HepG2 (cell line): ENCODE results near the gene CPNE5. TPM values are rescaled to one million over a fixed set of nuclear protein-coding genes. Genes with fewer than 3 reads are reported as not detected.

Experiments used
- ATAC-seq: fragments of 200-7000 bp; cut with Tn5 transposase; 3 replicates; pipeline ENCODE4 v1.9.1; 2020; ENCODE audit warnings: mild to moderate bottlenecking, moderate library complexity
- BruUV-seq: library from RNA; stranded (reverse); fragments of 400-500 nt; replicated peaks from 2 replicates; lab custom pipeline; 2021; lab: Mats Ljungman, UMichigan
- CTCF ChIA-PET: fragments of 300-600 bp; formaldehyde crosslinking; extraction: SDS; loops from one replicate; lab custom pipeline; 2021; ENCODE audit warnings: low total read pairs, inconsistent platforms, low intra/inter-chr PET ratio; lab: Yijun Ruan, JAX
- POLR2A ChIA-PET: fragments of 350-600 bp; sonication (Branson Sonifier 250); formaldehyde crosslinking; loops from one replicate; lab custom pipeline; 2020; ENCODE audit warnings: antibody characterized with exemption, inconsistent platforms; lab: Yijun Ruan, JAX
- DNase-seq: peaks from one replicate; pipeline ENCODE4 v3.0.0-alpha.2; 2015; ENCODE audit warnings: low spot score
- FAIRE-seq: peaks from 3 replicates; lab custom pipeline; 2011; peaks lifted over from hg19 to GRCh38; lab: Jason Lieb, UNC
- H2AFZ ChIP-seq: one replicate; pipeline ENCODE4 v1.6.1; 2011; ENCODE audit warnings: low read length, inconsistent platforms
- H3K27ac ChIP-seq: fragments of 300-600 bp; 3 replicates; pipeline ENCODE4 v1.8.0; 2011; ENCODE audit warnings: mixed run types, mild to moderate bottlenecking, mixed read lengths, low read length, inconsistent platforms; ENCODE audit not compliant: insufficient read depth; ENCODE audit errors: extremely low read length
- H3K27me3 ChIP-seq, 2 experiments: fragments of 200-600 bp in 1 of 2; 2 replicates in 1 of 2; 3 replicates in 1 of 2; pipeline versions ENCODE4 v1.6.0 to v1.8.0; 2011; ENCODE audit warnings: low read length in 2 of 2, mild to moderate bottlenecking in 2 of 2, moderate library complexity in 2 of 2, inconsistent platforms in 1 of 2; ENCODE audit not compliant: insufficient read depth in 2 of 2, control insufficient read depth in 1 of 2
- H3K36me3 ChIP-seq, 2 experiments: fragments of 200-600 bp in 1 of 2; replicated peaks in 1 of 2; 2 replicates in 1 of 2; 3 replicates in 1 of 2; pipeline versions ENCODE4 v1.5.1 to v1.8.0; 2011; ENCODE audit warnings: low read length in 2 of 2, inconsistent platforms in 1 of 2; ENCODE audit not compliant: insufficient read depth in 2 of 2, control insufficient read depth in 1 of 2
- H3K4me1 ChIP-seq: 2 replicates; pipeline ENCODE4 v1.5.1; 2012; ENCODE audit warnings: low read length, inconsistent platforms; ENCODE audit not compliant: insufficient read depth
- H3K4me2 ChIP-seq: 2 replicates; pipeline ENCODE4 v1.6.0; 2011; ENCODE audit warnings: low read depth, low read length, inconsistent platforms
- H3K4me3 ChIP-seq, 3 experiments: fragments of 200-600 bp in 1 of 3; sonication (generic), shearing (Covaris generic) in 1 of 3; replicated peaks in 1 of 3; 2 replicates each; pipeline ENCODE4 v1.5.1; 2011 to 2016; ENCODE audit warnings: low read length in 3 of 3, inconsistent platforms in 2 of 3, low read depth in 2 of 3, mild to moderate bottlenecking in 2 of 3, control low read depth in 1 of 3, mixed read lengths in 1 of 3; ENCODE audit not compliant: insufficient read depth in 1 of 3
- H3K79me2 ChIP-seq: one replicate; pipeline ENCODE4 v1.6.1; 2011; ENCODE audit warnings: low read length, inconsistent platforms; ENCODE audit not compliant: insufficient read depth
- H3K9ac ChIP-seq: 2 replicates; pipeline ENCODE4 v1.6.0; 2011; ENCODE audit warnings: mild to moderate bottlenecking, low read depth, low read length, inconsistent platforms; ENCODE audit not compliant: insufficient read depth
- H3K9me3 ChIP-seq: 2 replicates; pipeline ENCODE4 v1.5.1; 2012; ENCODE audit warnings: mild to moderate bottlenecking, low read length
- H4K20me1 ChIP-seq: 2 replicates; pipeline ENCODE4 v1.6.0; 2011; ENCODE audit warnings: inconsistent platforms, mild to moderate bottlenecking, low read length, moderate library complexity; ENCODE audit not compliant: insufficient read depth
- ELF4 ChIP-seq: sonication (generic); formaldehyde crosslinking; IDR thresholded peaks from 2 replicates; pipeline ENCODE4 v1.5.0; 2020; ENCODE audit warnings: missing genetic modification reagents, mild to moderate bottlenecking, moderate library complexity, borderline replicate concordance
- ETV5 ChIP-seq: IDR thresholded peaks from 2 replicates; pipeline ENCODE4 v1.6.1; 2018; ENCODE audit warnings: missing biosample characterization, missing genetic modification reagents, inconsistent platforms, borderline replicate concordance
- GABPA ChIP-seq, 2 experiments: IDR thresholded peaks; 2 replicates each; pipeline ENCODE4 v1.6.1; 2011 to 2016; ENCODE audit warnings: low read depth in 2 of 2, low read length in 1 of 2, missing biosample characterization in 1 of 2, missing genetic modification characterization in 1 of 2
- RARG ChIP-seq: sonication (generic); formaldehyde crosslinking; IDR thresholded peaks from 2 replicates; pipeline ENCODE4 v1.4.0; 2020; ENCODE audit warnings: low read depth, mild to moderate bottlenecking, missing genetic modification reagents
- ZNF441 ChIP-seq: sonication (generic); formaldehyde crosslinking; IDR thresholded peaks from 2 replicates; pipeline ENCODE4 v1.7.0; 2021; ENCODE audit warnings: missing genetic modification reagents, borderline replicate concordance
- ZNF598 ChIP-seq: sonication (generic); formaldehyde crosslinking; IDR thresholded peaks from 2 replicates; pipeline ENCODE4 v1.5.1; 2020; ENCODE audit warnings: mild to moderate bottlenecking, missing genetic modification reagents, borderline replicate concordance
- WGBS: methylation state at CpG from one replicate; pipeline ENCODE4 v1.1.6; 2017; ENCODE audit warnings: low lambda C conversion rate; 5-methylcytosine and 5-hydroxymethylcytosine counted together
- in situ Hi-C: cut with HindIII; loops from 2 replicates; pipeline ENCODE4 v1.10.0; 2017; ENCODE audit warnings: low pct_unique_long_range_greater_than_20kb; ENCODE audit not compliant: extremely low pct_ligation_motif_present
- intact Hi-C: fragments of 100-400 bp; cut with micrococcal nuclease; formaldehyde crosslinking; loops from one replicate; pipeline ENCODE4 v1.10.0; 2022; ENCODE audit not compliant: unreplicated experiment
- polyA plus RNA-seq, 8 experiments: library from polyadenylated mRNA; depleted of rRNA in 3 of 8; stranded (reverse) in 7 of 8; unstranded in 1 of 8; fragments of >200 nt; fragmentation: Illumina TruSeq in 4 of 8; extraction: Trizol in 4 of 8; gene quantifications; 2 replicates each; pipeline versions ENCODE4 v1.2.1 to v1.2.3, GENCODE V29; 2011 to 2016; ENCODE audit warnings: low read depth in 4 of 8, missing spikeins in 1 of 8, mixed read lengths in 1 of 8; ENCODE audit not compliant: insufficient read depth in 1 of 8
- total RNA-seq, 5 experiments: library from RNA; depleted of rRNA; stranded (reverse); fragments of >200 nt; fragmentation: Illumina TruSeq; extraction: Trizol; gene quantifications; 2 replicates each; pipeline ENCODE4 v1.2.3, GENCODE V29; 2016; ENCODE audit warnings: low read depth in 1 of 5

Gene CPNE5
- total and polyA plus RNA-seq, 2 of the 13 experiments (the other 11 are each of a cell fraction or from before 2014, with no cell fraction given), result 0.16 TPM; not detected in 1

DNA sequence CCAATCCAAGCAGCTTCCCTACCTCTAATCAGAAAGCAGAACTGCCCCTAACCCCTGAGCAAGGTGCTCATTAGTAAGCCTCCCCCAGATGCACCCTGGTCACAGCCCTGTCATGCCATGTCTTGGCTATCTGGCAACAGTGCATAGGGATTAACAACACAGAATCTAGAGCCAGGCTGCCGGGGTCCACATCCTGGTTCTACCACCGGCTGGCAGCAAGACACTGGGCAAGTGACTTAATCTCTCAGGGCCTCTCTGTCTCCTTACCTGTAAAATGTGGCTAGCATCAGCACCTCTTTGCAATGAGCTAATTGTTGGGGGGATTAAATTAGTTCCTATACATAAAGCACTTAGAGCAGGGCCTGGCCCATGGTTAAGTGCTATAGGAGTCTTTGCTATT is 68.1 kb downstream of the CPNE5 start:
- Histone ChIP-seq H3K4me2 (no peak overlapping the region), H3K4me3 (no peak overlapping the region), H3K9me3 (no peaks in the 10 kb centered on the region), H3K9ac (no peak overlapping the region), H4K20me1 (no peaks in the 10 kb centered on the region), H3K79me2 (no peaks in the 10 kb centered on the region), H2AFZ (no peak overlapping the region), H3K4me1 (no peaks in the 10 kb centered on the region), H3K27ac (no peak overlapping the region), H3K36me3 (no peaks in the 10 kb centered on the region), H3K27me3 (peaks cover 10 to 65% of the 10 kb centered on the region in 2 experiments)
- TF ChIP-seq RARG, result no peak
- no peak for ATAC-seq
- 0% methylated on average over 2 of the region's 2 CpGs for WGBS
- ChIA-PET CTCF (no interaction called here), POLR2A (no interaction called here)
- FAIRE-seq, result no peak
- intact Hi-C loops, result no loop called here
- in situ Hi-C loops, result loop anchor here (5.0 to 10.0 kb wide), 2 partner anchors 81 to 244 kb away; no protein-coding TSS in a partner anchor
- DNase-seq, result no peak
- no TSS peak for BruUV-seq

DNA sequence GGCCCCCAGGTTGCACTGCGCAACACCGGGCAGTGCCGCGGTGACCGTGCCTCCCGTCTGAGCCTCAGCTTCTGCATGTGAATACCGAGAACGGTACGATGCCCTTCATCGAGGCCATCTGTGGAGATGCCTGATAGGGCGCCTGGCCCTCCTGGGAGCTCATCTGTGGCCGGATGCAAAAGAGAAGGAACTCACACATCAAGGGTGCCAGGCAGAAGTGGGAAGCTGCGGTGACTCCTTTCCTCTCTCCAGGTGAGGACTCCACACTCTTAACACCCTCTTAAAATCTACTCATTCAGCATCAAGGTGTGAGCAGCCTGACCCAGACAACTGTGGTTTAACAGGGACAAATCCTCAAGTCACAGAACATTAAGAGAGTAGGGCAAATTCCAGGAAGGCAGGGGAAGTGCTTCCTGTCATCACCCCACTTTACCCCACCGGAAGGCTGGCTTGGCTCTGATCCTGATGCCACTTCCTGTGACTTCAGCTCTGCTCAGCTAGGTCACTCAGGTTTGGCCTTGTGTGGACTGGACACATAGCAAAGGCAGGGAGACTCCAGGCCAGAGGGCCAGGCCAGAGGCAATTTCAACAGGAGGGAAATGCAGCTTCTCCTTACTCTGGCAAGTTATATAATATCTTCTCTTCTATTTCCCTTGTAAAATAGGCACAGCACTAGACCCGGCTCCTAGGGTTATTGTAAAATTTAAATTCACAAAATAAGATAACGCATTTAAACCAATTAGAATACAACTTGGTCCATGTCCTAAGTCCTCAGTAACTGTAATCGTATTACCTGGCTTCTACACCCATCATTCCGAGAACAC is 69.4 kb downstream of the CPNE5 start:
- WGBS, result 57% methylated on average over 15 of the region's 18 CpGs
- no peak for FAIRE-seq
- ATAC-seq, result no peak

More for the DNA sequence above, 69.4 kb downstream of the CPNE5 start:
- no peak overlapping the region for H3K4me2 ChIP-seq
- in situ Hi-C loops (loop anchor here (5.0 to 10.0 kb wide), 3 partner anchors 82 to 442 kb away; no protein-coding TSS in a partner anchor), intact Hi-C loops (no loop called here)
- H3K27me3 ChIP-seq, result peaks cover 8 to 63% of the 10 kb centered on the region in 2 experiments
- no peak overlapping the region for H3K4me3 ChIP-seq
- H3K36me3 ChIP-seq, result no peaks in the 10 kb centered on the region
- POLR2A ChIA-PET, result no interaction called here
- H3K4me1 ChIP-seq, result no peaks in the 10 kb centered on the region
- H3K27ac ChIP-seq, result no peak overlapping the region
- no peak overlapping the region for H3K9ac ChIP-seq
- no TSS peak for BruUV-seq
- CTCF ChIA-PET, result no interaction called here
- TF ChIP-seq ELF4 (CRISPR knock-in tag) (no peak), GABPA (IDR thresholded peaks at IDR 0.05; ENCODE audit: low read depth, low read length) (no peak), GABPA (CRISPR knock-in tag; IDR thresholded peaks at IDR 0.05; ENCODE audit: low read depth) (peak; percentile 41), ZNF441 (no peak), ZNF598 (CRISPR knock-in tag) (no peak), ETV5 (peak; percentile 37; the same call in 1 of the 2 replicates)
- H3K9me3 ChIP-seq, result no peaks in the 10 kb centered on the region
- H3K79me2 ChIP-seq, result no peaks in the 10 kb centered on the region
- DNase-seq, result no peak
- no peaks in the 10 kb centered on the region for H4K20me1 ChIP-seq
- H2AFZ ChIP-seq, result no peak overlapping the region
